ENCODE data around the gene MGRN1.

GRCh38 chr16:4617880-4618279 is 6.7 kb upstream of the MGRN1 start:
- TF ChIP-seq ZFP30 (CRISPR knock-in tag; IDR thresholded peaks at IDR 0.05) (no peak), BACH2 (CRISPR knock-in tag; IDR thresholded peaks at IDR 0.05; ENCODE audit: borderline replicate concordance) (no peak), RARB (CRISPR knock-in tag; IDR thresholded peaks at IDR 0.05) (no peak), TSHZ2 (CRISPR knock-in tag; IDR thresholded peaks at IDR 0.05) (no peak), ZFP3 (CRISPR knock-in tag; IDR thresholded peaks at IDR 0.05) (no peak), GLIS3 (CRISPR knock-in tag; IDR thresholded peaks at IDR 0.05) (no peak), CSDC2 (CRISPR knock-in tag; IDR thresholded peaks at IDR 0.05) (no peak), ARNTL (CRISPR knock-in tag; IDR thresholded peaks at IDR 0.05; ENCODE audit: borderline replicate concordance, low read depth) (no peak), PPARA (CRISPR knock-in tag; IDR thresholded peaks at IDR 0.05; ENCODE audit: borderline replicate concordance) (no peak), ZNF8 (CRISPR knock-in tag; IDR thresholded peaks at IDR 0.05) (no peak), ZNF565 (CRISPR knock-in tag; conservative IDR thresholded peaks at IDR 0.05; ENCODE audit: low read depth) (no peak)
- TF ChIP-seq, protein P1, sequence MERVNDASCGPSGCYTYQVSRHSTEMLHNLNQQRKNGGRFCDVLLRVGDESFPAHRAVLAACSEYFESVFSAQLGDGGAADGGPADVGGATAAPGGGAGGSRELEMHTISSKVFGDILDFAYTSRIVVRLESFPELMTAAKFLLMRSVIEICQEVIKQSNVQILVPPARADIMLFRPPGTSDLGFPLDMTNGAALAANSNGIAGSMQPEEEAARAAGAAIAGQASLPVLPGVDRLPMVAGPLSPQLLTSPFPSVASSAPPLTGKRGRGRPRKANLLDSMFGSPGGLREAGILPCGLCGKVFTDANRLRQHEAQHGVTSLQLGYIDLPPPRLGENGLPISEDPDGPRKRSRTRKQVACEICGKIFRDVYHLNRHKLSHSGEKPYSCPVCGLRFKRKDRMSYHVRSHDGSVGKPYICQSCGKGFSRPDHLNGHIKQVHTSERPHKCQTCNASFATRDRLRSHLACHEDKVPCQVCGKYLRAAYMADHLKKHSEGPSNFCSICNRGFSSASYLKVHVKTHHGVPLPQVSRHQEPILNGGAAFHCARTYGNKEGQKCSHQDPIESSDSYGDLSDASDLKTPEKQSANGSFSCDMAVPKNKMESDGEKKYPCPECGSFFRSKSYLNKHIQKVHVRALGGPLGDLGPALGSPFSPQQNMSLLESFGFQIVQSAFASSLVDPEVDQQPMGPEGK (CRISPR knock-in tag; IDR thresholded peaks at IDR 0.05; ENCODE audit: borderline replicate concordance): no peak
- TF ChIP-seq, protein P2, sequence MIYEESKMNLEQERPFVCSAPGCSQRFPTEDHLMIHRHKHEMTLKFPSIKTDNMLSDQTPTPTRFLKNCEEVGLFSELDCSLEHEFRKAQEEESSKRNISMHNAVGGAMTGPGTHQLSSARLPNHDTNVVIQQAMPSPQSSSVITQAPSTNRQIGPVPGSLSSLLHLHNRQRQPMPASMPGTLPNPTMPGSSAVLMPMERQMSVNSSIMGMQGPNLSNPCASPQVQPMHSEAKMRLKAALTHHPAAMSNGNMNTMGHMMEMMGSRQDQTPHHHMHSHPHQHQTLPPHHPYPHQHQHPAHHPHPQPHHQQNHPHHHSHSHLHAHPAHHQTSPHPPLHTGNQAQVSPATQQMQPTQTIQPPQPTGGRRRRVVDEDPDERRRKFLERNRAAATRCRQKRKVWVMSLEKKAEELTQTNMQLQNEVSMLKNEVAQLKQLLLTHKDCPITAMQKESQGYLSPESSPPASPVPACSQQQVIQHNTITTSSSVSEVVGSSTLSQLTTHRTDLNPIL (CRISPR knock-in tag; IDR thresholded peaks at IDR 0.05; ENCODE audit: low read depth): no peak

All from SK-N-SH treated with all-trans-retinoic acid at 6 μM for 48 hours (cell line).